WI38 (cell line): ENCODE data around the gene OSBPL9.
"Not testable (repeated sequence)": the region's sequence is repeated elsewhere in the genome, so short reads cannot be mapped to it uniquely, and the experiment has no call there.

ENCODE experiments used
- H3K4me3 ChIP-seq: 2 replicates; pipeline ENCODE4 v1.5.1; 2011; ENCODE audit warnings: low read depth, mild to moderate bottlenecking, control low read depth, low read length
- TF ChIP-seq, protein P1 (sequence below): IDR thresholded peaks from 2 replicates; pipeline ENCODE4 v1.5.1; 2012; ENCODE audit warnings: low read depth, mild to moderate bottlenecking, control low read depth, low read length

OSBPL9 gene

DNA sequence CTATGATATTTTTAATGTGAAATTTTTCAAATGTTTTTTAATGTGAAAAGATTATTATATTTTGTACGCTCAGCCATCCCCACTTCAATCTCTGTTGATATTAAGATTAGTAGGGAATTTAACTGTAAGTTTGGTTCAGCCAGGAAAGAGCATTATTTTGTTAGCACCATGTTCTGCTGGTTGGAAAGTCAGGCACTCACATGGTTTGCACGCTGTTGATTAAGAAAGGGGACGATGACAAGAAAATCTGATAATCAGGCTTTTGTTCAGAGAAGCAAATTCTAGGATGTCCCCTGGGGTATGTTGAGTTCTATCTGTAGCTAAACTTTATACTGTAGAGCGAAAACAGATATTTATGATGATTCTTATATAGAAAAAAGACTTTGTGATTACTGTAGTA is 115.1 kb downstream of the OSBPL9 start:
- H3K4me3 ChIP-seq, result no peak overlapping the region
- TF ChIP-seq, protein P1, sequence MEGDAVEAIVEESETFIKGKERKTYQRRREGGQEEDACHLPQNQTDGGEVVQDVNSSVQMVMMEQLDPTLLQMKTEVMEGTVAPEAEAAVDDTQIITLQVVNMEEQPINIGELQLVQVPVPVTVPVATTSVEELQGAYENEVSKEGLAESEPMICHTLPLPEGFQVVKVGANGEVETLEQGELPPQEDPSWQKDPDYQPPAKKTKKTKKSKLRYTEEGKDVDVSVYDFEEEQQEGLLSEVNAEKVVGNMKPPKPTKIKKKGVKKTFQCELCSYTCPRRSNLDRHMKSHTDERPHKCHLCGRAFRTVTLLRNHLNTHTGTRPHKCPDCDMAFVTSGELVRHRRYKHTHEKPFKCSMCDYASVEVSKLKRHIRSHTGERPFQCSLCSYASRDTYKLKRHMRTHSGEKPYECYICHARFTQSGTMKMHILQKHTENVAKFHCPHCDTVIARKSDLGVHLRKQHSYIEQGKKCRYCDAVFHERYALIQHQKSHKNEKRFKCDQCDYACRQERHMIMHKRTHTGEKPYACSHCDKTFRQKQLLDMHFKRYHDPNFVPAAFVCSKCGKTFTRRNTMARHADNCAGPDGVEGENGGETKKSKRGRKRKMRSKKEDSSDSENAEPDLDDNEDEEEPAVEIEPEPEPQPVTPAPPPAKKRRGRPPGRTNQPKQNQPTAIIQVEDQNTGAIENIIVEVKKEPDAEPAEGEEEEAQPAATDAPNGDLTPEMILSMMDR, result no peak

DNA sequence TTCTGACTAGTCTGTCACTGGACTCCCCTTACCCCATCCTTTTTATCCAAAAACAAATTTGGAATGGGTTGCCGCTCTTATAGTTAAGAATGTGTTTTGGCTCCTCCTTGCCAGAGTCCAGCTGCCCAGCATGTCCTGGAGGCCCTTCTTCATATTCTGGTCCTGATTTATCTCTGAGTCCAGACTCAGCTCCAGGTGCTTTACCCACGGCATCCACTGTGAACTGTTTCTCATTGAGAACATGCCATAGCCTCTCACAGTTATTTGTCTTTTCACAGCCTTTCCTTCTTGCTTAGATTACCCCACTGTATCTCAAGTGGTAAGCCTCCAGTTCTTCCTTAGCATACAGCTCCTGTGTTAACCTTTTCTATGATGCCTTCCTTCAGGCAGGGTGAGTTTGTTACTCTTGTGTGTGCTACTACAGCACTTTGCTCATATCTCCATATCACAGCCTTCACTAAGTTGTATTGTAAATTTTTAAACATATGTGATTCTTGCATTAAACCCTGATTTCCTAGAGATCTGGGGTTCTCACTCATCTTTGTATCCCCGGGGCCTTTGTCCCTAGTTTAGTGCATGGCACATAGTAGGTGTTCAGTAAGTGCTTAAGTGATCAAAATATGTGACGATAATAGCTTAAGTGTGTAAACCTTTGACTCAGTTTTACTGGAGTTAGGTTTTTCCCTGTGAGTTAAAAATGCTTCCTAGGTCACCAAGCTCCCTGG is 116.0 kb downstream of the OSBPL9 start:
- no peak overlapping the region for H3K4me3 ChIP-seq
- TF ChIP-seq, protein P1, result no peak

DNA sequence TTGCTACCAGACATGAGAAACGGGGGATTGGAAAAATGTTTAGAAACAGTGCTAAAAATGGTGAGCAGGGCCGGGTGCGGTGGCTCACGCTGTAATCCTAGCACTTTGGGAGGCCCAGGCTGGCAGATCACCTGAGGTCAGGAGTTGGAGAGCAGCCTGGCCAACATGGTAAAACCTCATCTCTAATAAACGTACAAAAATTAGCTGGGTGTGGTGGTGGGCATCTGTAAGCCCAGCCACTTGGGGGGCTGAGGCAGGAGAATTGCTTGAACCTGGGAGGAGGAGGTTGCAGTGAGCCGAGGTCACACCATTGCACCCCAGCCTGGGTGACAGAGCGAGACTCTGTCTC is 116.5 kb downstream of the OSBPL9 start:
- H3K4me3 ChIP-seq, result not testable (repeated sequence)

DNA sequence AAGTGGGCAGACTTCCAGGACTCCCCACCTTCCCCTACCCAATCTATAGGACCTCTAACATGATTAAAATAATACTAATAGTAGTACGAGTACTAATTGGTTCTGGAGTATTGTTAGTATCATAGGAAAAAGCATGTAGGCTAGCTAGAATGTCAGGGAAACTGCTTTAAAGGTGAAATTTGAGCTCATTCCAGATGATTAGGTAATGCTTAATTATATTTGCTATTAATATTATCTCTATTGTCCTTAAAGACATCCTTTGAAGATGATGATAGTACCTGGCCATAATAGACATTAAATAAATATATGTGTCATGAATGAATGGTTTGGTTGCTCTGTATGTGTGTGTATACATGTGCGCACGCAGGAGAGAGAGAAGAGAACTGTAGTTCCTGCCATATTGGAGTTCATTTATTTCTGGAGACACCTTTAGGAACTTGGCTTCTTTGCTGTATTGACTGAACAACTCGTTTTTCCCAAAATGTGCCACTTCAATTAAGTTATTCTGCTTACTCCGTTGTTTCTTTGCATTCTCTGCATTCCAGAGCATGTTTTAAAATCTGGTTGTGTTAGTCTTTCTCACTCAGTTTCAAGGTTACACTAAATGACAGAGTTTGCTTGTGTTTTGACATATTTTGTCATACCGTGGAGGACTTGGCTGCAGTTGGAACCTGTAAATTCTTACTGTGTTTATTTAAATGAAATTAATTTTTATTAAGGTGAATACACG is 117.1 kb downstream of the OSBPL9 start:
- TF ChIP-seq, protein P1, result no peak
- H3K4me3 ChIP-seq, result no peak overlapping the region

DNA sequence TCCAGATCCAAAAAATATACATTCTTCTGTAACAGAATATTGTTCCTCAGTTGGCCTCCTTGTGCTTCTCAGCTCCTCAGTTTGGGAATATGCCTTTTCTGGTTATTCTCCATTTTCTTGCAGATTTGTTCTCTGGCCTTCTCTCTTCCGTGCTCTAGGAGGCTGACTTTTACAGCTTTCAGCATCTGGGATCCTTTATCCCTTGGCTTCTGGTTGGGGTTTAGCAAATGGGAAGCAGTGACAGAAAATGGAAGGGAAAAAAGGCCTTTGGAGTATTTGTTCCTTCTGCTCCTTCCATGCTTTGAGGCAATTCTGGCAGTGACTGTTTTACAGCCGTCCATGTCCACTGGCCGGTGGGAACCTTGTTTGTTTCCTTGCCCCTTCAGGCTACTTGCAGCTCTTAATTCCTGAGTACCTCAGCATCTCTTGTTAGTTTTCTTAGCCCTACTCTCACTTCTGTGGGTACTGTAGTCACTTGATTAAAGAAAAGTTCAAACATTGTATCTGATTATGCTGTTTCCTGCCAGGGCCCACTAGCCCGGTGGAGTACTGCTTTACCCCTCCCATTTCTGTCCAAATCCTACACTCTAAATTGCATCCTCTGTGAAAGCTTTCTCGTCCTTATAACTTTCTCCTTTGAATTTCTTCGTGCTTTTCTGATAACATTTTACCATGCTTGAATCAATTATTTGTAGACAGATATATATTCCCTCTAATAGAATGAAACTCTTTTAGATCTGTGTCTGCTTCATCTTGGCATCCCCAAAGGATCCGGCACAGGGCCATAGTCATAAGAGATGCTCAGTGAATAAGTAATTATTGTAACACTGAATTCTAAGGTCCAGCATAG is 118.2 kb downstream of the OSBPL9 start:
- TF ChIP-seq, protein P1, result no peak
- no peak overlapping the region for H3K4me3 ChIP-seq

DNA sequence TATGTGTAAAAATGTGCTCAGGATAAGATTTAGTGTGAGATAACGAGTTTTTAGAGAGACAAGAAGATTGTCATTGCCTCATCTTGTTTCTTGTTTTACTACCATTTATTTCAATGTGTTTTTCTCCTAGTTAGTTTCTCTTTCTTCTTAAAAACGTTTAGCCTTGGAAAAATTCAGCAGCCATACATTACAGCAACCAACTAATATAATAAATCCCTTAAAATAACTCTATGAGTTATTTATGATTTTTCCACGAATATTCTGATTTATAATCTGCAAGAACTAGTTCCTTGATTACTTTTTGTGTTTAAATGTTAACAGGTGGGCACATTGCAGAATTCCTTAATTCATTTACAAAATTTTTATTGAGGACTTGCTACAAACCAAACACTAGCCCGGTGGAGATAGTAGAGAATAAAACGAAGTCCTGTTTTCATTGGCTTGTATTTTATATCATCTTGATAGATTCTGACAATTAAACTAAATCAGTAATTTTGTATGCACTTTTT is 118.9 kb downstream of the OSBPL9 start:
- H3K4me3 ChIP-seq, result no peak overlapping the region
- TF ChIP-seq, protein P1, result no peak

DNA sequence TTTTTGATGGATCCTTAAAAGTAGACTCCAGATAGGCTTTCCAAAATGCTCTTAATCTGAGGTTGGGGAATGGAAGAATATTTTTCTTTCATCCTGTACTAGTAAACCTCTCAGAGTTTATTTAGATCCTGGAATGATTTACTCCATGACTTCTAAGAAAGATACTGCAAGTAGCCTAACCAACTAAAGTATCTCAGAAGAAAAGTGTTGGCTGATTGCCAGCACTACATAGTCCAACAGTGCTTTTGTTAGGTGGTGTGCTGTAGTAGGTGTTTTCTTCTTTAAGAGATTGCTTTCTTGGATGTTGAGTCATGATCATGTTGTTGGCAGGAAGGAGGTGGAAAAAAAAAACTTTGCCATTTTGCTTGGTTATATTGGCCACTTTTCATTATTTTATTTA is 119.8 kb downstream of the OSBPL9 start:
- TF ChIP-seq, protein P1, result no peak
- no peak overlapping the region for H3K4me3 ChIP-seq
